D721Med (cell line): ENCODE measurements around the gene DNAAF3.

ENCODE experiments used
- DNase-seq: peaks from one replicate; pipeline ENCODE4 v3.0.0; 2011; ENCODE audit warnings: low spot score; ENCODE audit not compliant: insufficient read length
- FAIRE-seq: peaks from 2 replicates; lab custom pipeline; 2011; peaks lifted over from hg19 to GRCh38; lab: Jason Lieb, UNC
- TF ChIP-seq, protein P1 (sequence below): IDR thresholded peaks from 2 replicates; pipeline ENCODE4 v1.5.1; 2012; ENCODE audit warnings: mild to moderate bottlenecking, control low read depth; ENCODE audit not compliant: insufficient read depth; ENCODE audit errors: missing control alignments

DNAAF3 gene

GRCh38 chr19:55118401-55118991 lies 47.9 kb downstream of the DNAAF3 start:
- FAIRE-seq (no peak), DNase-seq (no peak)
- TF ChIP-seq, protein P1, sequence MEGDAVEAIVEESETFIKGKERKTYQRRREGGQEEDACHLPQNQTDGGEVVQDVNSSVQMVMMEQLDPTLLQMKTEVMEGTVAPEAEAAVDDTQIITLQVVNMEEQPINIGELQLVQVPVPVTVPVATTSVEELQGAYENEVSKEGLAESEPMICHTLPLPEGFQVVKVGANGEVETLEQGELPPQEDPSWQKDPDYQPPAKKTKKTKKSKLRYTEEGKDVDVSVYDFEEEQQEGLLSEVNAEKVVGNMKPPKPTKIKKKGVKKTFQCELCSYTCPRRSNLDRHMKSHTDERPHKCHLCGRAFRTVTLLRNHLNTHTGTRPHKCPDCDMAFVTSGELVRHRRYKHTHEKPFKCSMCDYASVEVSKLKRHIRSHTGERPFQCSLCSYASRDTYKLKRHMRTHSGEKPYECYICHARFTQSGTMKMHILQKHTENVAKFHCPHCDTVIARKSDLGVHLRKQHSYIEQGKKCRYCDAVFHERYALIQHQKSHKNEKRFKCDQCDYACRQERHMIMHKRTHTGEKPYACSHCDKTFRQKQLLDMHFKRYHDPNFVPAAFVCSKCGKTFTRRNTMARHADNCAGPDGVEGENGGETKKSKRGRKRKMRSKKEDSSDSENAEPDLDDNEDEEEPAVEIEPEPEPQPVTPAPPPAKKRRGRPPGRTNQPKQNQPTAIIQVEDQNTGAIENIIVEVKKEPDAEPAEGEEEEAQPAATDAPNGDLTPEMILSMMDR: no peak

GRCh38 chr19:55117663-55118391 lies 48.6 kb downstream of the DNAAF3 start:
- DNase-seq: peak; percentile 97
- FAIRE-seq: no peak
- TF ChIP-seq, protein P1: no peak

DNA sequence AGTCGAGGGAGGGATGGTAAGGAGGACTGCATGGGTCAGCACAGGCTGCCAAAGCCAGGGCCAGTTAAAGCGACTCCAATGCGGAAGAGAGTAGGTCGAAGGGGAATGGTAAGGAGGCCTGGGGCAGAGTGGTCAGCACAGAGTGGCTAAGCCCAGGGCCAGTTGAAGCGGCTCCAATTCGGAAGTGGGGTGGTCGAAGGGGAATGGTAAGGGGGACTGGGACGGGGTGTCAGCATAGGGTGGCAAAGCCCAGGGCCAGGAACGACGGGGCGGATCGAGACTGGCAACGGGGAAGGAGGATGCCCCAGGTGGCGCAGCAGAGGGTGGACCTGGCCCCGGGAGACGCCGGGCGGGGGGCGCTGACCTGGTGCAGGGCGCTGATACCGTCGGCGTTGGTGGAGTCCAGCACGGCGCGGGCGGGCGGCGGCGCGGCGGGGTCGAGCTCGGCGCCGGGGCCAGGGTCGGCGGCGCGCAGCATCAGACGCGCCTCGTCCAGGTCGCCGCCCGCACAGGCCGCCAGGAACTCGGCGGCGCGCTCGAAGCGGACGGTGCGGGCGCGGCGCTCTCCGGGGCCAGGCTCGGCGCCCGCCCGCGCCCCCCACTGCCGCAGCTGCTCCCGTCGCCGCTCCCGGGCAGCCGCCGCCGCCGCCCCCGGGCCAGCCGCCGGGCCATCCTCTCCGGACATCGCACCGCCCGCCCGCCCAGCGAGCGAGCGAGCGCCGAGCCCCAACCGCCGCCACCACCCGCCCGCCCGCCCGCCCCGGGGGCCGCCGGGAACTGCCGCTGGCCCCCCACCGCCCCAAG lies 49.4 kb downstream of the DNAAF3 start, which contains the start of gene PPP1R12C:
TSS of gene PPP1R12C (minus strand) at position 779 of the 804 bp plus-strand sequence. CDS start at position 685, 94 bp downstream.
- TF ChIP-seq, protein P1: no peak
- DNase-seq (no peak), FAIRE-seq (no peak)

GRCh38 chr19:55116232-55116858 lies 50.1 kb downstream of the DNAAF3 start:
- DNase-seq (no peak), FAIRE-seq (no peak)
- TF ChIP-seq, protein P1: no peak

DNA sequence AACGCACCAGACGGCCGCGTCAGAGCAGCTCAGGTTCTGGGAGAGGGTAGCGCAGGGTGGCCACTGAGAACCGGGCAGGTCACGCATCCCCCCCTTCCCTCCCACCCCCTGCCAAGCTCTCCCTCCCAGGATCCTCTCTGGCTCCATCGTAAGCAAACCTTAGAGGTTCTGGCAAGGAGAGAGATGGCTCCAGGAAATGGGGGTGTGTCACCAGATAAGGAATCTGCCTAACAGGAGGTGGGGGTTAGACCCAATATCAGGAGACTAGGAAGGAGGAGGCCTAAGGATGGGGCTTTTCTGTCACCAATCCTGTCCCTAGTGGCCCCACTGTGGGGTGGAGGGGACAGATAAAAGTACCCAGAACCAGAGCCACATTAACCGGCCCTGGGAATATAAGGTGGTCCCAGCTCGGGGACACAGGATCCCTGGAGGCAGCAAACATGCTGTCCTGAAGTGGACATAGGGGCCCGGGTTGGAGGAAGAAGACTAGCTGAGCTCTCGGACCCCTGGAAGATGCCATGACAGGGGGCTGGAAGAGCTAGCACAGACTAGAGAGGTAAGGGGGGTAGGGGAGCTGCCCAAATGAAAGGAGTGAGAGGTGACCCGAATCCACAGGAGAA lies 50.9 kb downstream of the DNAAF3 start:
- TF ChIP-seq, protein P1: no peak
- DNase-seq (no peak), FAIRE-seq (no peak)

GRCh38 chr19:55114566-55115145 lies 51.8 kb downstream of the DNAAF3 start:
- TF ChIP-seq, protein P1: no peak
- no peak for DNase-seq
- FAIRE-seq: no peak
